ENCODE measurements around the gene TTC39C.

DNA sequence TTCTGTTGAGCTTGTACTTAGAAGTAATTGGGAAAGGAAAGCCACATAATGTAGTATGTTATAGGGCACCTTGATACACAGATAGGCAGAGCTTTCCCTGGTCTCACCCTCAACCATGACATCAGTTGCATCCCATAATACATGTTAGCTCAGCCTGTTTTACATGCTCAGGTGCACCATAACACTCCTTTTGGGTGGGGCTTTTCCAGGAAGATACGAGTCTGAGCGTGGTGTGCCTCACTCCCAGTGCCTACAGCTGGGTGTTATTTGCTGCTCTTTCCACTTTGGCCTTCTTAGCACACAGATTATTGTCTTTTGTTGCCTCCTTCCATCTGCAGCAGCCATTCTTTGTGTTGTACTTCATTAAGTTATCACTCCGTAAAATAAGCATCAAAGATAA, 11.9 kb downstream of the TTC39C start:
- TF ChIP-seq, protein P1, sequence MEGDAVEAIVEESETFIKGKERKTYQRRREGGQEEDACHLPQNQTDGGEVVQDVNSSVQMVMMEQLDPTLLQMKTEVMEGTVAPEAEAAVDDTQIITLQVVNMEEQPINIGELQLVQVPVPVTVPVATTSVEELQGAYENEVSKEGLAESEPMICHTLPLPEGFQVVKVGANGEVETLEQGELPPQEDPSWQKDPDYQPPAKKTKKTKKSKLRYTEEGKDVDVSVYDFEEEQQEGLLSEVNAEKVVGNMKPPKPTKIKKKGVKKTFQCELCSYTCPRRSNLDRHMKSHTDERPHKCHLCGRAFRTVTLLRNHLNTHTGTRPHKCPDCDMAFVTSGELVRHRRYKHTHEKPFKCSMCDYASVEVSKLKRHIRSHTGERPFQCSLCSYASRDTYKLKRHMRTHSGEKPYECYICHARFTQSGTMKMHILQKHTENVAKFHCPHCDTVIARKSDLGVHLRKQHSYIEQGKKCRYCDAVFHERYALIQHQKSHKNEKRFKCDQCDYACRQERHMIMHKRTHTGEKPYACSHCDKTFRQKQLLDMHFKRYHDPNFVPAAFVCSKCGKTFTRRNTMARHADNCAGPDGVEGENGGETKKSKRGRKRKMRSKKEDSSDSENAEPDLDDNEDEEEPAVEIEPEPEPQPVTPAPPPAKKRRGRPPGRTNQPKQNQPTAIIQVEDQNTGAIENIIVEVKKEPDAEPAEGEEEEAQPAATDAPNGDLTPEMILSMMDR (conservative IDR thresholded peaks at IDR 0.05) = no peak
- no peak for TF ChIP-seq ZFX (IDR thresholded peaks at IDR 0.05)
